Testis (tissue), 3 donors: ENCODE data around the gene TTC7B. TPM values are rescaled to one million over a fixed set of nuclear protein-coding genes. Genes with fewer than 3 reads are reported as not detected.

ENCODE experiments used
- DNase-seq: peaks from one replicate; pipeline ENCODE4 v3.0.0-alpha.2; 2019
- H3K27ac ChIP-seq, 2 donors: fragments of 200-600 bp; sonication (generic); one replicate each; pipeline ENCODE4 v1.5.1; 2019
- H3K27me3 ChIP-seq: fragments of 200-600 bp; sonication (generic); one replicate; pipeline ENCODE4 v1.5.1; 2019
- H3K36me3 ChIP-seq: fragments of 200-600 bp; sonication (generic); one replicate; pipeline ENCODE4 v1.5.1; 2017; ENCODE audit warnings: low read depth; ENCODE audit errors: missing control alignments
- H3K4me1 ChIP-seq: fragments of 200-600 bp; sonication (generic); one replicate; pipeline ENCODE4 v1.5.1; 2019
- H3K4me3 ChIP-seq, 2 donors: fragments of 200-600 bp; sonication (generic); one replicate each; pipeline ENCODE4 v1.5.1; 2017 to 2019
- H3K9me3 ChIP-seq: fragments of 200-600 bp; sonication (generic); one replicate; pipeline ENCODE4 v1.5.1; 2017
- CTCF ChIP-seq, 3 experiments: fragments of 450-650 bp in 2 of 3; fragments of 200-600 bp in 1 of 3; sonication (generic) in 1 of 3; IDR thresholded peaks; one replicate each; pipeline ENCODE4 v1.5.1; 2016 to 2019; ENCODE audit warnings: antibody characterized with exemption in 3 of 3, mild to moderate bottlenecking in 2 of 3, moderate library complexity in 1 of 3
- POLR2A ChIP-seq: fragments of 450-650 bp; IDR thresholded peaks from one replicate; pipeline ENCODE4 v1.6.1; 2017; ENCODE audit warnings: antibody characterized with exemption, mild to moderate bottlenecking, moderate library complexity
- WGBS, 2 donors: methylation state at CpG; one replicate each; pipeline ENCODE4 v1.1.5; 2018; 5-methylcytosine and 5-hydroxymethylcytosine counted together
- intact Hi-C: fragments of 100-400 bp; cut with DNase I; formaldehyde crosslinking; loops from one replicate; pipeline ENCODE4 v1.15.1; 2023; ENCODE audit warnings: low total_unique reads
- polyA plus RNA-seq: library from polyadenylated mRNA; stranded (reverse); fragments of 350-450 nt; fragmentation: Illumina TruSeq; extraction: RNeasy Lipid Tissue Mini Kit (QIAGEN cat#74804); gene quantifications from one replicate; pipeline ENCODE4 v1.2.3, GENCODE V29; 2014; ENCODE audit warnings: low read depth, low replicate concordance; ENCODE audit not compliant: insufficient read depth
- total RNA-seq, 2 donors: library from RNA; depleted of rRNA; stranded (reverse); fragments of >200 nt; gene quantifications; one replicate each; pipeline ENCODE4 v1.2.3, GENCODE V29; 2016

TTC7B gene
- total and polyA plus RNA-seq, 3 donors from 2014 or later: 11.3 to 17.0 (median 12.1) TPM

GRCh38 chr14:90499908-90500664 is 316.1 kb downstream of the TTC7B start:
- intact Hi-C loops: no loop called here
- Histone ChIP-seq H3K9me3 (no peaks in the 10 kb centered on the region), H3K36me3 (no peaks in the 10 kb centered on the region), H3K4me3 (no peak overlapping the region), H3K27ac (no peak overlapping the region), H3K27me3 (no peaks in the 10 kb centered on the region), H3K4me1 (no peaks in the 10 kb centered on the region)
- WGBS, 2 donors: 89 to 90% methylated on average over 9 to 10 of the region's 10 CpGs
- no peak for DNase-seq
- no peak for TF ChIP-seq CTCF (IDR thresholded peaks at IDR 0.05)

DNA sequence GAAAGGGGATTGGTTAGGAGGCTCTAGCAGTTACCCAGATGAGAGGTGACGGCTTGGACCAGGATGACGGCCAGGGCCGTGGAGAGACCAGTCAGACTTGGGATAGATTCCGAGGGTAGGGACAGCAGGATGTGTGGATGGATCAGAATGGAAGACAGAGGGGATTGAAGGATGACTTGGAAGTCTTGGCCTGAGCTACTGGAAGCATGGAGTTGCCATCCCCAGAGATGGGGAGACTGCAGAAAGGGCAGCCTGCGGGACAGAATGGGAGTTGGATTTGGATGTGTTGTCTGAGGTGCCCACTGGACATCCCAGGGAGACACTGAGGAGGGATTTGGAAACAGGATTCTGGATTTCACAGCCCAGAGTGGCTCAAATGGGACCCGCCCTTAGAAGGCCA is 317.1 kb downstream of the TTC7B start:
- H3K27me3 ChIP-seq: no peaks in the 10 kb centered on the region
- H3K27ac ChIP-seq: no peak overlapping the region
- 87 to 92% methylated on average over 6 of the region's 6 CpGs for WGBS, 2 donors
- no peak overlapping the region for H3K4me3 ChIP-seq
- H3K4me1 ChIP-seq: no peaks in the 10 kb centered on the region
- DNase-seq: no peak
- H3K36me3 ChIP-seq: no peaks in the 10 kb centered on the region
- TF ChIP-seq POLR2A: no peak
- no peak for TF ChIP-seq CTCF (IDR thresholded peaks at IDR 0.05)
- H3K9me3 ChIP-seq: no peaks in the 10 kb centered on the region
- intact Hi-C loops: no loop called here

GRCh38 chr14:90498198-90498597 is 318.0 kb downstream of the TTC7B start:
- TF ChIP-seq POLR2A (no peak), CTCF (IDR thresholded peaks at IDR 0.05) (no peak)
- Histone ChIP-seq H3K4me1 (no peaks in the 10 kb centered on the region), H3K36me3 (no peaks in the 10 kb centered on the region), H3K9me3 (no peaks in the 10 kb centered on the region), H3K4me3 (no peak overlapping the region), H3K27ac (no peak overlapping the region), H3K27me3 (no peaks in the 10 kb centered on the region)
- intact Hi-C loops: no loop called here
- no peak for DNase-seq

DNA sequence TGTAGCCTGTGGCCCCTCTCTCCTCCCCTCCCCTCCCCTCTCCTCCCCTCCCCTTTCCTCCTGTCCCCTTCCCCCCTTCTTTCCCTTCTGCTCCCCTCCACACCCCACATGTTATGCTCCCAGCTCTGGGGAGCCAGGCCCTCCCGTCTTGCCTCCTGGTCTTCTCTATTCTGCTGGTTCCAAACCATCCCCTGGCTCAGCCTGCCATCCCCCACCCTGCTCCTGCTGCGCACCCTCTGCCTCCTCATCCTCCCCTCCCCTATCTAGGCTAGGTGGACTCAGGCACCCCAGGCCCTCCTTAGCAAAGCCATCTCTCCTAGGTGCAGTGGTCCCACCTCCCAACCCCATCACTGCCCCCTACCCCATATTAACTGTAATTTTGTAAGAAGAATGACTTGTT is 319.9 kb downstream of the TTC7B start:
- peaks cover 10% of the 10 kb centered on the region for H3K4me1 ChIP-seq
- DNase-seq: no peak
- intact Hi-C loops: no loop called here
- TF ChIP-seq POLR2A: no peak
- TF ChIP-seq CTCF (IDR thresholded peaks at IDR 0.05): no peak
- H3K36me3 ChIP-seq: no peaks in the 10 kb centered on the region
- no peaks in the 10 kb centered on the region for H3K9me3 ChIP-seq
- H3K27ac ChIP-seq: no peak overlapping the region
- no peaks in the 10 kb centered on the region for H3K27me3 ChIP-seq
- 86 to 93% methylated on average over 2 of the region's 2 CpGs for WGBS, 2 donors
- H3K4me3 ChIP-seq: no peak overlapping the region
